ENCODE results near the gene AXIN2.

The AXIN2 gene

GRCh38 chr17:65495122-65496055 lies 66.1 kb downstream of the AXIN2 start:
- Mint-ChIP-seq H3K27me3 (ENCODE audit: low read depth) (peaks cover 13% of the 10 kb centered on the region), H3K4me3 (peak overlapping the region; percentile 53 to 58 (median 56)), H3K36me3 (ENCODE audit: low read depth) (no peaks in the 10 kb centered on the region), H3K9me3 (no peaks in the 10 kb centered on the region), H3K27ac (peak overlapping the region; percentile 83 to 92 (median 89)), H3K4me1 (peaks cover 25% of the 10 kb centered on the region)
- no peak for TF ChIP-seq CTCF (IDR thresholded peaks at IDR 0.05; ENCODE audit: unreplicated experiment in 3 of 3)

- no peak overlapping the region for H3K4me3 Mint-ChIP-seq
- H3K9me3 Mint-ChIP-seq, result peaks cover 4% of the 10 kb centered on the region
- peaks cover 3% of the 10 kb centered on the region for H3K27me3 Mint-ChIP-seq (ENCODE audit: low read depth)
- peak overlapping the region; percentile 54 to 78 (median 77) for H3K27ac Mint-ChIP-seq
- no peak for TF ChIP-seq CTCF (IDR thresholded peaks at IDR 0.05; ENCODE audit: unreplicated experiment in 3 of 3)
- no peaks in the 10 kb centered on the region for H3K36me3 Mint-ChIP-seq (ENCODE audit: low read depth)
- peaks cover 26% of the 10 kb centered on the region for H3K4me1 Mint-ChIP-seq
These were observed 71.9 kb downstream of the AXIN2 start for GRCh38 chr17:65489413-65490155.

GRCh38 chr17:65488665-65489064 lies 72.8 kb downstream of the AXIN2 start:
- no peak overlapping the region for H3K4me3 Mint-ChIP-seq
- H3K9me3 Mint-ChIP-seq, result peaks cover 4% of the 10 kb centered on the region
- peaks cover 3% of the 10 kb centered on the region for H3K27me3 Mint-ChIP-seq (ENCODE audit: low read depth)
- no peaks in the 10 kb centered on the region for H3K36me3 Mint-ChIP-seq (ENCODE audit: low read depth)
- no peak for TF ChIP-seq CTCF (IDR thresholded peaks at IDR 0.05; ENCODE audit: unreplicated experiment in 3 of 3)
- H3K4me1 Mint-ChIP-seq, result peaks cover 26% of the 10 kb centered on the region
- H3K27ac Mint-ChIP-seq, result no peak overlapping the region

GRCh38 chr17:65487990-65488389 lies 73.5 kb downstream of the AXIN2 start:
- peaks cover 26% of the 10 kb centered on the region for H3K4me1 Mint-ChIP-seq
- no peaks in the 10 kb centered on the region for H3K27me3 Mint-ChIP-seq (ENCODE audit: low read depth)
- no peaks in the 10 kb centered on the region for H3K36me3 Mint-ChIP-seq (ENCODE audit: low read depth)
- no peak overlapping the region for H3K27ac Mint-ChIP-seq
- peaks cover 7% of the 10 kb centered on the region for H3K9me3 Mint-ChIP-seq
- no peak overlapping the region for H3K4me3 Mint-ChIP-seq
- no peak for TF ChIP-seq CTCF (IDR thresholded peaks at IDR 0.05; ENCODE audit: unreplicated experiment in 3 of 3)

- Mint-ChIP-seq H3K27me3 (ENCODE audit: low read depth) (no peaks in the 10 kb centered on the region), H3K36me3 (ENCODE audit: low read depth) (no peaks in the 10 kb centered on the region), H3K9me3 (peaks cover 7% of the 10 kb centered on the region), H3K4me3 (no peak overlapping the region), H3K4me1 (peaks cover 26% of the 10 kb centered on the region), H3K27ac (no peak overlapping the region)
- no peak for TF ChIP-seq CTCF (IDR thresholded peaks at IDR 0.05; ENCODE audit: unreplicated experiment in 3 of 3)
These were observed 74.3 kb downstream of the AXIN2 start for GRCh38 chr17:65487161-65487560.

All from nephron (organoid).